ENCODE data around the gene ABHD13. TPM values are rescaled to one million over a fixed set of nuclear protein-coding genes. Genes with fewer than 3 reads are reported as not detected.
"Not testable (repeated sequence)": the region's sequence is repeated elsewhere in the genome, so short reads cannot be mapped to it uniquely, and the experiment has no call there.

The ABHD13 gene
- total and polyA plus RNA-seq, 7 donors: 3.8 to 10.5 (median 5.7) TPM

GRCh38 chr13:108263621-108264355 is 45.6 kb downstream of the ABHD13 start:
- Histone ChIP-seq H3K36me3 (ENCODE audit: insufficient read depth in 1 of 2, low read depth in 1 of 2) (no peaks in the 10 kb centered on the region), H3K9me3 (no peaks in the 10 kb centered on the region), H3K27me3 (ENCODE audit: insufficient read depth in 3 of 3, low read length in 2 of 3) (no peaks in the 10 kb centered on the region), H3K27ac (no peak overlapping the region), H3K4me3 (no peak overlapping the region), H3K4me1 (no peaks in the 10 kb centered on the region)
- no peak for DNase-seq
- TF ChIP-seq, protein P1, sequence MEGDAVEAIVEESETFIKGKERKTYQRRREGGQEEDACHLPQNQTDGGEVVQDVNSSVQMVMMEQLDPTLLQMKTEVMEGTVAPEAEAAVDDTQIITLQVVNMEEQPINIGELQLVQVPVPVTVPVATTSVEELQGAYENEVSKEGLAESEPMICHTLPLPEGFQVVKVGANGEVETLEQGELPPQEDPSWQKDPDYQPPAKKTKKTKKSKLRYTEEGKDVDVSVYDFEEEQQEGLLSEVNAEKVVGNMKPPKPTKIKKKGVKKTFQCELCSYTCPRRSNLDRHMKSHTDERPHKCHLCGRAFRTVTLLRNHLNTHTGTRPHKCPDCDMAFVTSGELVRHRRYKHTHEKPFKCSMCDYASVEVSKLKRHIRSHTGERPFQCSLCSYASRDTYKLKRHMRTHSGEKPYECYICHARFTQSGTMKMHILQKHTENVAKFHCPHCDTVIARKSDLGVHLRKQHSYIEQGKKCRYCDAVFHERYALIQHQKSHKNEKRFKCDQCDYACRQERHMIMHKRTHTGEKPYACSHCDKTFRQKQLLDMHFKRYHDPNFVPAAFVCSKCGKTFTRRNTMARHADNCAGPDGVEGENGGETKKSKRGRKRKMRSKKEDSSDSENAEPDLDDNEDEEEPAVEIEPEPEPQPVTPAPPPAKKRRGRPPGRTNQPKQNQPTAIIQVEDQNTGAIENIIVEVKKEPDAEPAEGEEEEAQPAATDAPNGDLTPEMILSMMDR (IDR thresholded peaks at IDR 0.05): no peak
- intact Hi-C loops (cut with DNase I): loop anchor here in 1 of 2 donors (5.0 kb wide), 1 partner anchor 214 kb away; no protein-coding TSS in a partner anchor
- WGBS, 3 donors: 87 to 96% (median 93%) methylated on average over 9 of the region's 9 CpGs
- no peak for ATAC-seq

DNA sequence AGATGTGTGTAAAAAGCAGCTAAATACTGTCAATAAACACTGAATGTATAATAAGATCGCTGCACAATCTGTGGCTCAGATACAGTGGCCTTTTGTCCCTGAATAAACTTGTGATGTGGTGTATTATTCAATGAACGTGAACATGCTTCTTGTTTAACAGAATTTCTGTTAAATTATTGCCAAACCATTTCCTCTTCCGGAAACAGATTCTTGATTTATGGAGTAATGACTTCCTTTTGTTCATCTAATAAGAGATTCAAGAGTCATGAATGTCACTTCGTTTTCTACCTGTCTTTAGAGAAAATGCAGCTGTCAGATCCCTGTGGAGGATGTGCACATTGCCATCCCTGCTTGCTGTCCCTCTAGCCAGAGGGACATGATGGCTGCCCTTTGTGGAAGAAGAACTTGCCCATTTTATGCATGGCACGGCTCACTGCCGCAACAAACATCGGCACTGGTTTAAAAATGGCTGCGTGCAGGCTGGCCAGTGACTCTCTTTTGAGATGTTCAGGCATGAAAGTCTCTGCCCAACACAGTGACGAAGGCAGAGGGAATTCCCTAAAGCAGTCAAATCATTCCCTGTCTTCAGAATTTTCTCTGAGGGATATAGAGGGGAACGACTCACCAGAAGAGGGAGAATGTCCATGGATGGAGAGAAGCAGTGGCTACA is 48.3 kb downstream of the ABHD13 start:
- intact Hi-C loops (cut with DNase I): no loop called here
- ATAC-seq (no peak), DNase-seq (no peak)
- Histone ChIP-seq H3K4me3 (no peak overlapping the region), H3K27me3 (ENCODE audit: insufficient read depth in 3 of 3, low read length in 2 of 3) (no peaks in the 10 kb centered on the region), H3K9me3 (no peaks in the 10 kb centered on the region), H3K27ac (no peak overlapping the region), H3K4me1 (peaks cover 12% of the 10 kb centered on the region), H3K36me3 (ENCODE audit: insufficient read depth in 1 of 2, low read depth in 1 of 2) (no peaks in the 10 kb centered on the region)
- 73 to 76% (median 75%) methylated on average over 10 of the region's 10 CpGs for WGBS, 3 donors
- TF ChIP-seq, protein P1 (IDR thresholded peaks at IDR 0.05): no peak

- intact Hi-C loops (cut with DNase I): no loop called here
- no peak overlapping the region for H3K4me3 ChIP-seq
- no peaks in the 10 kb centered on the region for H3K27me3 ChIP-seq (ENCODE audit: insufficient read depth in 3 of 3, low read length in 2 of 3)
- TF ChIP-seq, protein P1 (IDR thresholded peaks at IDR 0.05): no peak
- WGBS, 3 donors: 84 to 89% (median 87%) methylated on average over 4 of the region's 4 CpGs
- peaks cover 12% of the 10 kb centered on the region for H3K4me1 ChIP-seq
- H3K27ac ChIP-seq: no peak overlapping the region
- no peaks in the 10 kb centered on the region for H3K9me3 ChIP-seq
- H3K36me3 ChIP-seq (ENCODE audit: insufficient read depth in 1 of 2, low read depth in 1 of 2): no peaks in the 10 kb centered on the region
- no peak for DNase-seq
- no peak for ATAC-seq
Observed at GRCh38 chr13:108267347-108267746, 49.2 kb downstream of the ABHD13 start.

- peaks cover 12% of the 10 kb centered on the region for H3K4me1 ChIP-seq
- H3K9me3 ChIP-seq; DNase-seq; H3K27me3 ChIP-seq (ENCODE audit: insufficient read depth in 3 of 3, low read length in 2 of 3); H3K36me3 ChIP-seq (ENCODE audit: insufficient read depth in 1 of 2, low read depth in 1 of 2); H3K27ac ChIP-seq; intact Hi-C loops (cut with DNase I); H3K4me3 ChIP-seq; ATAC-seq: not testable (repeated sequence)
- WGBS, 3 donors: 93 to 98% (median 97%) methylated on average over 3 of the region's 3 CpGs
Observed at GRCh38 chr13:108267855-108268254, 49.7 kb downstream of the ABHD13 start.

DNA sequence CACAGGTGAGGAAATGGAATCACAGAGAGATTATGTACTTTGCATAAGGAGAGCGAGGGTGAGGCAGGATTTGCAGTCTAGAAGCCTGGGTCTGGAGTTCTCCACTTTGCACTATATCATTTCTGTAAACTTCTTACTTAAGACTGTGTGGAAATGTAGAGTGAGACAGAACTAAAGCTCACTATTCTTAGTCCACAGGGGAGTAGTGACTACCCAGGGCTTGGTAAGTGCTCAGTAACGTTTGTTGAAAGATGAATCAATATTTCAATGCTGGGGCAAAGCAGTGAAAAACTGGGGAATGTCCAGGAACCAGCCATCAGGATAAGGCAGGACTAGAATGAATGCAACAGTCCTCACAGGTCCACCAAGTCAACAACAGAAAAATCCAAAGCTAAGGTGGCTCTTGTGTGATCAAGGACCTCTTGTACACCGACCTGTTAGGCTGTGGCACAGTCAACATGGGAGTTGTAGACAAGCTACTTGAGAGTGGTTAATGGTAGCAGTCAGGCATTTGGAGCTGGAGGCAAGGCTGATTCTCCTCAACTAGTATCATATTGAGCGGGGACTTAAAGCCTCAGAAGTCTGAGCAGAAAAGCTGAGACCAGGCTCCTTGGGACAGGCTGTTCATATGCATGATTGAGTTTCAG is 50.4 kb downstream of the ABHD13 start:
- WGBS, 3 donors: 55 to 67% (median 63%) methylated on average over 4 of the region's 4 CpGs
- H3K4me3 ChIP-seq: no peak overlapping the region
- intact Hi-C loops (cut with DNase I): no loop called here
- no peaks in the 10 kb centered on the region for H3K27me3 ChIP-seq (ENCODE audit: insufficient read depth in 3 of 3, low read length in 2 of 3)
- ATAC-seq (no peak), DNase-seq (no peak)
- peaks cover 12% of the 10 kb centered on the region for H3K4me1 ChIP-seq
- H3K36me3 ChIP-seq (ENCODE audit: insufficient read depth in 1 of 2, low read depth in 1 of 2): no peaks in the 10 kb centered on the region
- H3K9me3 ChIP-seq: no peaks in the 10 kb centered on the region
- TF ChIP-seq, protein P1 (IDR thresholded peaks at IDR 0.05): no peak
- peak overlapping the region; percentile 62 for H3K27ac ChIP-seq

Data from psoas muscle (tissue), 8 donors.